Aorta (tissue), 5 donors: Measurements from ENCODE around the gene MBP. TPM values are rescaled to one million over a fixed set of nuclear protein-coding genes. Genes with fewer than 3 reads are reported as not detected.

Experiments used
- ATAC-seq: fragments of 200-7000 bp; cut with Tn5 transposase; one replicate; pipeline ENCODE4 v1.9.1; 2022; ENCODE audit warnings: moderate library complexity; ENCODE audit not compliant: low FRiP score
- DNase-seq, 2 donors: peaks; one replicate each; pipeline ENCODE4 v3.0.0-alpha.2; 2020
- H3K27ac ChIP-seq, 2 donors: one replicate each; pipeline ENCODE4 v1.5.1; 2013; ENCODE audit warnings: low read length in 2 of 2, mild to moderate bottlenecking in 2 of 2, moderate library complexity in 2 of 2, control low read depth in 1 of 2, inconsistent platforms in 1 of 2, low read depth in 1 of 2
- H3K27me3 ChIP-seq, 2 donors: one replicate each; pipeline ENCODE4 v1.6.1; 2013; ENCODE audit warnings: control low read depth in 1 of 2, low read length in 1 of 2, mild to moderate bottlenecking in 1 of 2, moderate library complexity in 1 of 2; ENCODE audit not compliant: insufficient read depth in 2 of 2, control insufficient read depth in 1 of 2
- H3K36me3 ChIP-seq, 2 donors: one replicate each; pipeline ENCODE4 v1.6.1; 2013; ENCODE audit warnings: control low read depth in 1 of 2, low read length in 1 of 2, mild to moderate bottlenecking in 1 of 2; ENCODE audit not compliant: insufficient read depth in 2 of 2, control insufficient read depth in 1 of 2
- H3K4me1 ChIP-seq, 2 donors: one replicate each; pipeline ENCODE4 v1.6.1; 2013; ENCODE audit warnings: low read length in 2 of 2, control low read depth in 1 of 2, mild to moderate bottlenecking in 1 of 2, moderate library complexity in 1 of 2; ENCODE audit not compliant: insufficient read depth in 2 of 2, control insufficient read depth in 1 of 2
- H3K4me3 ChIP-seq, 2 donors: one replicate each; pipeline ENCODE4 v1.5.1; 2013; ENCODE audit warnings: low read length in 2 of 2, control low read depth in 1 of 2, mild to moderate bottlenecking in 1 of 2
- H3K9me3 ChIP-seq: one replicate; pipeline ENCODE4 v1.6.1; 2013; ENCODE audit warnings: mild to moderate bottlenecking, low read length; ENCODE audit not compliant: control insufficient read depth
- WGBS, 2 donors: extraction: QIAGEN DNeasy Blood & Tissue Kit; methylation state at CpG; one replicate each; pipeline ENCODE4 v1.1.7; 2013; 5-methylcytosine and 5-hydroxymethylcytosine counted together
- intact Hi-C, 2 donors: fragments of 100-400 bp; cut with DNase I; formaldehyde crosslinking; loops; one replicate each; pipeline versions ENCODE4 v1.14.2 to v1.15.0; 2022
- polyA plus RNA-seq, 2 donors: library from polyadenylated mRNA; stranded (reverse); fragments of 200-250 nt; gene quantifications; one replicate each; pipeline ENCODE4 v1.2.3, GENCODE V29; 2013
- total RNA-seq, 2 donors: library from RNA; stranded (reverse); fragmentation: NEBNext Ultra II Directional; extraction: Animal tissue kit (Norgen Biotek cat#: 25700); gene quantifications; one replicate each; pipeline ENCODE4 v1.2.1, GENCODE V29; 2021
- donor health status: healthy with polysubstance abuse.
- donor health status: Bipolar disorder and iron deficiency.
- donor health status: DM: no; HTN: no; CAD: no.
- donor health status: DM: no; HTN: no; CAD: no.
- donor health status: DM: yes; HTN: yes; CAD: no.

The MBP gene
- total and polyA plus RNA-seq, 4 donors = 9.1 to 62.7 (median 26.6) TPM

- intact Hi-C loops = loop anchor here in 1 of 2 donors (5.0 kb wide), 1 partner anchor 37 kb away; no protein-coding TSS in a partner anchor
Observed at GRCh38 chr18:77109648-77110019, 22.9 kb downstream of the MBP start.

GRCh38 chr18:77108821-77109647, 23.5 kb downstream of the MBP start:
- Histone ChIP-seq H3K4me1 (no peaks in the 10 kb centered on the region), H3K27me3 (no peaks in the 10 kb centered on the region), H3K27ac (no peak overlapping the region), H3K4me3 (no peak overlapping the region), H3K36me3 (no peaks in the 10 kb centered on the region), H3K9me3 (no peaks in the 10 kb centered on the region)
- ATAC-seq = no peak
- WGBS, 2 donors = 87 to 88% methylated on average over 7 of the region's 7 CpGs
- intact Hi-C loops = loop anchor here in 1 of 2 donors (5.0 kb wide), 1 partner anchor 37 kb away; no protein-coding TSS in a partner anchor
- DNase-seq = no peak

More at GRCh38 chr18:77109648-77110019, 22.9 kb downstream of the MBP start:
- no peak overlapping the region for H3K4me3 ChIP-seq
- no peaks in the 10 kb centered on the region for H3K36me3 ChIP-seq
- no peaks in the 10 kb centered on the region for H3K4me1 ChIP-seq
- no peaks in the 10 kb centered on the region for H3K27me3 ChIP-seq
- DNase-seq (no peak), ATAC-seq (no peak)
- 89 to 91% methylated on average over 5 of the region's 5 CpGs for WGBS, 2 donors
- H3K9me3 ChIP-seq = no peaks in the 10 kb centered on the region
- H3K27ac ChIP-seq = no peak overlapping the region

- Histone ChIP-seq H3K9me3 (no peaks in the 10 kb centered on the region), H3K4me3 (no peak overlapping the region), H3K36me3 (no peaks in the 10 kb centered on the region), H3K4me1 (no peaks in the 10 kb centered on the region), H3K27ac (peak overlapping the region in 1 of 2 donors; percentile 62), H3K27me3 (no peaks in the 10 kb centered on the region)
- peak; percentile 69 for ATAC-seq
- peak in 1 of 2 donors; percentile 75 for DNase-seq
- intact Hi-C loops = loop anchor here in 1 of 2 donors (5.0 kb wide), 1 partner anchor 36 kb away; no protein-coding TSS in a partner anchor
- 13 to 25% methylated on average over 13 of the region's 13 CpGs for WGBS, 2 donors
Observed at GRCh38 chr18:77108001-77108692, 24.4 kb downstream of the MBP start.

- 11 to 19% methylated on average over 5 of the region's 5 CpGs for WGBS, 2 donors
- Histone ChIP-seq H3K4me3 (no peak overlapping the region), H3K4me1 (no peaks in the 10 kb centered on the region), H3K9me3 (no peaks in the 10 kb centered on the region), H3K36me3 (no peaks in the 10 kb centered on the region), H3K27me3 (no peaks in the 10 kb centered on the region), H3K27ac (peak overlapping the region in 1 of 2 donors; percentile 20)
- ATAC-seq = peak; percentile 30
- intact Hi-C loops = loop anchor here in 1 of 2 donors (5.0 kb wide), 1 partner anchor 35 kb away; no protein-coding TSS in a partner anchor
- no peak for DNase-seq
Observed at GRCh38 chr18:77107292-77107691, 25.3 kb downstream of the MBP start.

GRCh38 chr18:77106331-77106730, 26.3 kb downstream of the MBP start:
- Histone ChIP-seq H3K36me3 (no peaks in the 10 kb centered on the region), H3K27me3 (no peaks in the 10 kb centered on the region), H3K4me1 (peaks cover 0 to 3% of the 10 kb centered on the region in 2 donors), H3K9me3 (no peaks in the 10 kb centered on the region), H3K27ac (no peak overlapping the region), H3K4me3 (no peak overlapping the region)
- intact Hi-C loops = loop anchor here in 1 of 2 donors (5.0 kb wide), 1 partner anchor 34 kb away; no protein-coding TSS in a partner anchor
- ATAC-seq (no peak), DNase-seq (no peak)
- WGBS, 2 donors = 89 to 90% methylated on average over 15 of the region's 15 CpGs

GRCh38 chr18:77105680-77106079, 26.9 kb downstream of the MBP start:
- Histone ChIP-seq H3K27ac (no peak overlapping the region), H3K36me3 (no peaks in the 10 kb centered on the region), H3K27me3 (no peaks in the 10 kb centered on the region), H3K4me3 (no peak overlapping the region), H3K9me3 (no peaks in the 10 kb centered on the region), H3K4me1 (peaks cover 0 to 3% of the 10 kb centered on the region in 2 donors)
- no peak for DNase-seq
- no peak for ATAC-seq
- WGBS, 2 donors = 95 to 98% methylated on average over 3 of the region's 3 CpGs
- intact Hi-C loops = loop anchor here in 1 of 2 donors (5.0 kb wide), 1 partner anchor 33 kb away; no protein-coding TSS in a partner anchor

- Histone ChIP-seq H3K27ac (no peak overlapping the region), H3K9me3 (no peaks in the 10 kb centered on the region), H3K36me3 (no peaks in the 10 kb centered on the region), H3K27me3 (no peaks in the 10 kb centered on the region), H3K4me3 (no peak overlapping the region), H3K4me1 (peaks cover 0 to 3% of the 10 kb centered on the region in 2 donors)
- ATAC-seq = no peak
- intact Hi-C loops = loop anchor here in 1 of 2 donors (5.0 kb wide), 1 partner anchor 33 kb away; no protein-coding TSS in a partner anchor
- 91% methylated on average over 10 of the region's 10 CpGs for WGBS, 2 donors
- DNase-seq = no peak
Observed at GRCh38 chr18:77105028-77105427, 27.6 kb downstream of the MBP start.

GRCh38 chr18:77103991-77104531, 28.5 kb downstream of the MBP start:
- WGBS, 2 donors = 62 to 70% methylated on average over 11 of the region's 11 CpGs
- peaks cover 0 to 3% of the 10 kb centered on the region in 2 donors for H3K4me1 ChIP-seq
- no peak overlapping the region for H3K4me3 ChIP-seq
- intact Hi-C loops = no loop called here
- ATAC-seq = peak; percentile 2
- H3K36me3 ChIP-seq = no peaks in the 10 kb centered on the region
- no peak overlapping the region for H3K27ac ChIP-seq
- no peak for DNase-seq
- H3K9me3 ChIP-seq = no peaks in the 10 kb centered on the region
- H3K27me3 ChIP-seq = no peaks in the 10 kb centered on the region
